Measurements from ENCODE around the gene FOXP1. TPM values are rescaled to one million over a fixed set of nuclear protein-coding genes. Genes with fewer than 3 reads are reported as not detected.
A peak's percentile ranks its signal among the peaks of the same experiment; 100 is the strongest.

FOXP1 gene
- total RNA-seq, 1 experiment from 2014 or later, result 75.3 TPM

DNA sequence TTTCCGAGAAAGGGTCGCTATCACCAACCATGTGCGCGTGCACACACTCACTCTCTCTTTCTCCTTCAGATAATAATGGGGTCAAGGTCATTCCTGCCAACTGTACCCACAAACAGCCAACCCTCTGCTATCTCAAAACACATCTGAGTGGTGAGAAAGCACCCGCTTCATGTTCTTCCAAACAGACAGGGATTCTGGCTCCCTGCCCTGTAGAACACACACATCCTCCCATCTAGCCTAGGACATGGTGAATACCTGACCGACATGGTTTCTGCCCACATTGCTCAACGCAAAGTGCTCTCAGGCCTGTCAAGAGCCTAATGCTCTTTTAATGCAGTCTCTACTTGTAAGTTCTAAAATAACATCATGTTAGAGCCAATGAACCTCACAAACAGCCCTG lies 302.2 kb downstream of the FOXP1 start:
- H3K27ac Mint-ChIP-seq, result peak overlapping the region in 1 of 3 experiments; percentile 28; a peak in 2 of 7 replicates
- Histone ChIP-seq H4K20me1 (ENCODE audit: control insufficient read depth, insufficient read depth, insufficient read length) (no peaks in the 10 kb centered on the region), H3K18ac (ENCODE audit: insufficient read length, low read depth, low read length) (no peak overlapping the region), H4K5ac (ENCODE audit: insufficient read length, low read depth, low read length) (no peak overlapping the region), H2BK20ac (ENCODE audit: low read depth, low read length, poor library complexity, severe bottlenecking) (no peak overlapping the region), H3T11ph (ENCODE audit: low read length) (no peak overlapping the region), H2AFZ (ENCODE audit: low read length) (no peak overlapping the region), H3K56ac (ENCODE audit: insufficient read length, low read depth, low read length) (no peak overlapping the region), H3K14ac (ENCODE audit: insufficient read depth, low read length) (no peak overlapping the region), H3K27ac (ENCODE audit: insufficient read length, low read depth, low read length) (no peak overlapping the region), H4K8ac (replicated peaks; ENCODE audit: insufficient read length, low read depth, low read length) (peak overlapping the region; percentile 77), H3K23me2 (ENCODE audit: insufficient read length, low read depth, low read length, poor library complexity, severe bottlenecking) (no peaks in the 10 kb centered on the region), H3K9me3 (ENCODE audit: control insufficient read depth, low read depth, low read length) (no peaks in the 10 kb centered on the region), H4K91ac (ENCODE audit: insufficient read length, low read depth, low read length) (no peak overlapping the region), H3K9ac (ENCODE audit: extremely low read depth, insufficient read length, low read length) (no peak overlapping the region), H2BK5ac (ENCODE audit: insufficient read length, low read length) (no peak overlapping the region), H3K27me3 (ENCODE audit: insufficient read depth, low read length) (no peaks in the 10 kb centered on the region), H3K4me2 (ENCODE audit: insufficient read depth, insufficient read length, low read length) (no peak overlapping the region), H2AK5ac (ENCODE audit: insufficient read length, low read length) (no peak overlapping the region), H2BK120ac (ENCODE audit: low read depth, low read length, poor library complexity, severe bottlenecking) (no peak overlapping the region), H3K79me2 (ENCODE audit: insufficient read depth, low read length) (no peaks in the 10 kb centered on the region; the same call in 1 of the 2 replicates), H3K79me1 (ENCODE audit: insufficient read depth, low read depth, low read length, poor library complexity, severe bottlenecking) (no peaks in the 10 kb centered on the region), H2BK15ac (ENCODE audit: low read depth, low read length) (no peak overlapping the region), H3K4me1 (ENCODE audit: insufficient read depth, low read length) (peaks cover 2% of the 10 kb centered on the region; the same call in 1 of the 2 replicates), H2BK12ac (ENCODE audit: insufficient read length, low read depth, low read length) (no peak overlapping the region), H3K23ac (ENCODE audit: insufficient read length, low read depth, low read length) (no peak overlapping the region), H3K4ac (ENCODE audit: low read depth, low read length) (no peak overlapping the region)
- no peak overlapping the region for H3K4me3 Mint-ChIP-seq
- no peak for TF ChIP-seq CTCF (conservative IDR thresholded peaks at IDR 0.05)
- DNase-seq, result no peak
- WGBS (ENCODE audit: extremely low coverage, insufficient read length, low lambda C conversion rate), result no CpG with 5 or more reads among the region's 7 CpGs
- H3K4me1 Mint-ChIP-seq, result peaks cover 17 to 25% of the 10 kb centered on the region in 2 experiments
- H3K36me3 Mint-ChIP-seq (ENCODE audit: insufficient read depth in 1 of 3, low read depth in 3 of 3), result peaks cover 0 to 6% (median 4%) of the 10 kb centered on the region in 3 experiments; a peak in 4 of 7 replicates
- no peaks in the 10 kb centered on the region for H3K9me3 Mint-ChIP-seq
- H3K27me3 Mint-ChIP-seq (ENCODE audit: low read depth), result no peaks in the 10 kb centered on the region

All from H9 (cell line).